Spleen (tissue), 11 donors: ENCODE results near the gene MREG. TPM values are rescaled to one million over a fixed set of nuclear protein-coding genes. Genes with fewer than 3 reads are reported as not detected.

Experiments
- DNase-seq: peaks from one replicate; pipeline ENCODE4 v3.0.0-alpha.2; 2020
- H3K27ac ChIP-seq, 8 donors: fragments of 200-600 bp; sonication (generic) in 7 of 8; 1 replicate in 4 of 8; 2 replicates in 4 of 8; pipeline versions ENCODE4 v1.5.0 to v1.8.0; 2016 to 2021; ENCODE audit warnings: inconsistent platforms in 4 of 8, mild to moderate bottlenecking in 4 of 8, moderate library complexity in 1 of 8
- H3K27me3 ChIP-seq, 7 donors: fragments of 200-600 bp; sonication (generic) in 6 of 7; replicated peaks in 1 of 7; 1 replicate in 4 of 7; 2 replicates in 3 of 7; pipeline versions ENCODE4 v1.5.0 to v1.8.0; 2016 to 2021; ENCODE audit warnings: inconsistent platforms in 3 of 7, mild to moderate bottlenecking in 1 of 7
- H3K36me3 ChIP-seq, 6 donors: fragments of 200-600 bp; sonication (generic) in 5 of 6; 1 replicate in 4 of 6; 2 replicates in 2 of 6; pipeline versions ENCODE4 v1.5.0 to v1.8.0; 2016 to 2021; ENCODE audit warnings: inconsistent platforms in 2 of 6
- H3K4me1 ChIP-seq, 6 donors: fragments of 200-600 bp; sonication (generic) in 5 of 6; 1 replicate in 3 of 6; 2 replicates in 3 of 6; pipeline versions ENCODE4 v1.5.0 to v1.8.0; 2016 to 2021; ENCODE audit warnings: inconsistent platforms in 3 of 6
- H3K4me3 ChIP-seq, 8 donors: fragments of 200-600 bp; sonication (generic) in 7 of 8; 1 replicate in 4 of 8; 2 replicates in 4 of 8; pipeline versions ENCODE4 v1.5.0 to v1.8.0; 2016 to 2021; ENCODE audit warnings: inconsistent platforms in 4 of 8, mild to moderate bottlenecking in 4 of 8, moderate library complexity in 2 of 8
- H3K9me3 ChIP-seq, 8 donors: fragments of 200-600 bp; sonication (generic) in 7 of 8; 1 replicate in 4 of 8; 2 replicates in 4 of 8; pipeline versions ENCODE4 v1.5.0 to v1.8.0; 2016 to 2021; ENCODE audit warnings: inconsistent platforms in 4 of 8
- POLR2A ChIP-seq, 3 donors: fragments of 450-650 bp; IDR thresholded peaks; one replicate each; pipeline ENCODE4 v1.5.1; 2017; ENCODE audit warnings: antibody characterized with exemption in 3 of 3, mild to moderate bottlenecking in 1 of 3
- POLR2AphosphoS5 ChIP-seq, 3 donors: sonication (generic); formaldehyde crosslinking; IDR thresholded peaks; one replicate each; pipeline ENCODE4 v1.5.1; 2017; ENCODE audit warnings: antibody characterized with exemption in 3 of 3
- WGBS, 5 donors: extraction: QIAGEN DNeasy Blood & Tissue Kit in 3 of 5; methylation state at CpG; one replicate each; pipeline versions ENCODE4 v1.1.5 to v1.1.7; 2013 to 2018; 5-methylcytosine and 5-hydroxymethylcytosine counted together
- intact Hi-C: fragments of 100-400 bp; cut with DNase I; formaldehyde crosslinking; loops from one replicate; pipeline ENCODE4 v1.15.0; 2023; ENCODE audit warnings: low total_unique reads
- polyA plus RNA-seq, 3 donors: library from polyadenylated mRNA; stranded (reverse); fragments of 200-250 nt; gene quantifications; one replicate each; pipeline ENCODE4 v1.2.1, GENCODE V29; 2013
- total RNA-seq, 7 donors: library from RNA; depleted of rRNA in 3 of 7; stranded (reverse); fragments of >200 nt in 3 of 7; fragmentation: NEBNext Ultra II Directional in 4 of 7; extraction: Animal tissue kit (Norgen Biotek cat#: 25700) in 4 of 7; gene quantifications; one replicate each; pipeline versions ENCODE4 v1.1.0 to v1.2.1, GENCODE V29; 2016 to 2021
- TF ChIP-seq, protein P1 (sequence below), 11 experiments: fragments of 200-600 bp in 7 of 11; fragments of 450-650 bp in 4 of 11; sonication (generic) in 4 of 11; IDR thresholded peaks in 8 of 11; conservative IDR thresholded peaks in 3 of 11; 1 replicate in 7 of 11; 2 replicates in 4 of 11; pipeline versions ENCODE4 v1.4.0 to v1.8.0; 2016 to 2021; ENCODE audit warnings: antibody characterized with exemption in 11 of 11, inconsistent platforms in 4 of 11, mild to moderate bottlenecking in 1 of 11
- donor health status: healthy with polysubstance abuse.
- donor health status: DM: no; HTN: no; CAD: no; lungs with moderate emphysema.
- donor health status: DM: no; HTN: no; CAD: no.
- donor health status: Bipolar disorder and iron deficiency.
- donor health status: healthy.
- donor health status: DM: no; HTN: no; CAD: no.
- donor health status: DM: yes; HTN: yes; CAD: no.

Gene MREG
- total and polyA plus RNA-seq, 10 donors, result 4.5 to 8.3 (median 6.6) TPM

DNA sequence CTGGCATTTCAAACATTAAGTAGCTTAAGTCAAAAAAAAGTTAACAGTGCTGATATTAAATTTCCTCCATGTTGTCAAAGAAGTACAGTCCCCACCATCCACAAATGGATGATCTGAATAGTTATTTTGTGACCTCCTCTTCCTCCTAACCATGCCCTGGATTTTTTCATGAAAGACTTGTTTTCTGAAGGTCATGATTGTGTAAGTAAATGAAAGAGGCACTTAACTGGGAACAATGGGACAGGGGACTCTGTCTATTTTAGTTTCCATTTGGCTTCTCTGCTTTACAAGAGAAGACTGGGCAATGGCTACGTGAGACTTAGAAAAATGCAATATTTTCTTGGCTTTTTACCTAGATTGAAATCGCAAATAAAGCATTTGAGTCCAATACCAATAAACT is 36.1 kb upstream of the MREG start:
- Histone ChIP-seq H3K27me3 (no peaks in the 10 kb centered on the region), H3K4me3 (no peak overlapping the region), H3K4me1 (no peaks in the 10 kb centered on the region), H3K27ac (no peak overlapping the region), H3K36me3 (peaks cover 0 to 75% (median 5%) of the 10 kb centered on the region in 6 donors), H3K9me3 (no peaks in the 10 kb centered on the region)
- intact Hi-C loops, result no loop called here
- WGBS, 5 donors, result 79 to 91% (median 86%) methylated on average over 2 of the region's 2 CpGs
- TF ChIP-seq POLR2AphosphoS5 (IDR thresholded peaks at IDR 0.05), result no peak
- no peak for TF ChIP-seq POLR2A (IDR thresholded peaks at IDR 0.05)
- TF ChIP-seq, protein P1, sequence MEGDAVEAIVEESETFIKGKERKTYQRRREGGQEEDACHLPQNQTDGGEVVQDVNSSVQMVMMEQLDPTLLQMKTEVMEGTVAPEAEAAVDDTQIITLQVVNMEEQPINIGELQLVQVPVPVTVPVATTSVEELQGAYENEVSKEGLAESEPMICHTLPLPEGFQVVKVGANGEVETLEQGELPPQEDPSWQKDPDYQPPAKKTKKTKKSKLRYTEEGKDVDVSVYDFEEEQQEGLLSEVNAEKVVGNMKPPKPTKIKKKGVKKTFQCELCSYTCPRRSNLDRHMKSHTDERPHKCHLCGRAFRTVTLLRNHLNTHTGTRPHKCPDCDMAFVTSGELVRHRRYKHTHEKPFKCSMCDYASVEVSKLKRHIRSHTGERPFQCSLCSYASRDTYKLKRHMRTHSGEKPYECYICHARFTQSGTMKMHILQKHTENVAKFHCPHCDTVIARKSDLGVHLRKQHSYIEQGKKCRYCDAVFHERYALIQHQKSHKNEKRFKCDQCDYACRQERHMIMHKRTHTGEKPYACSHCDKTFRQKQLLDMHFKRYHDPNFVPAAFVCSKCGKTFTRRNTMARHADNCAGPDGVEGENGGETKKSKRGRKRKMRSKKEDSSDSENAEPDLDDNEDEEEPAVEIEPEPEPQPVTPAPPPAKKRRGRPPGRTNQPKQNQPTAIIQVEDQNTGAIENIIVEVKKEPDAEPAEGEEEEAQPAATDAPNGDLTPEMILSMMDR (IDR thresholded peaks at IDR 0.05 in 8 of 11, conservative IDR thresholded peaks at IDR 0.05 in 3 of 11), result no peak
- no peak for DNase-seq

DNA sequence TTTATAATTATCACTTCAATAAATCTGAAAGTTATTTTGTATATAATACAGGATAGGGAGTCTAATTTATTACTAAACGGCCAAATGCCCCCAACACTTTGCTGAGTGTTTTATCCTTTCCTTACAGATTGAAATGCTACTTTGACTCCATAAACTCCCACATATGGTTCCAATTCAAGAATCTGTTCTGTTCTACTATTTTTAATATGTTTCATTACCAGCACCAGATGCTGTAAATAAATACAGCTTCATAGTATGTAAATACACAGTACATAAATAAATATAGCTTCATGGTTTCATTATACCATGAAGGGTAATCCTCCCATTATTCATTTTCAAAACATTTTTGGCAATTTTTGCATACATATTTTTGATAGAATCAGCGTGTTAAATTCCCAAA is 34.0 kb upstream of the MREG start:
- no peak for DNase-seq
- 87 to 97% (median 91%) methylated on average over 2 of the region's 2 CpGs for WGBS, 5 donors
- intact Hi-C loops, result no loop called here
- H3K9me3 ChIP-seq, result no peaks in the 10 kb centered on the region
- no peak overlapping the region for H3K4me3 ChIP-seq
- no peaks in the 10 kb centered on the region for H3K27me3 ChIP-seq
- no peak for TF ChIP-seq POLR2AphosphoS5 (IDR thresholded peaks at IDR 0.05)
- no peaks in the 10 kb centered on the region for H3K4me1 ChIP-seq
- H3K27ac ChIP-seq, result no peak overlapping the region
- peaks cover 0 to 95% (median 10%) of the 10 kb centered on the region in 6 donors for H3K36me3 ChIP-seq

DNA sequence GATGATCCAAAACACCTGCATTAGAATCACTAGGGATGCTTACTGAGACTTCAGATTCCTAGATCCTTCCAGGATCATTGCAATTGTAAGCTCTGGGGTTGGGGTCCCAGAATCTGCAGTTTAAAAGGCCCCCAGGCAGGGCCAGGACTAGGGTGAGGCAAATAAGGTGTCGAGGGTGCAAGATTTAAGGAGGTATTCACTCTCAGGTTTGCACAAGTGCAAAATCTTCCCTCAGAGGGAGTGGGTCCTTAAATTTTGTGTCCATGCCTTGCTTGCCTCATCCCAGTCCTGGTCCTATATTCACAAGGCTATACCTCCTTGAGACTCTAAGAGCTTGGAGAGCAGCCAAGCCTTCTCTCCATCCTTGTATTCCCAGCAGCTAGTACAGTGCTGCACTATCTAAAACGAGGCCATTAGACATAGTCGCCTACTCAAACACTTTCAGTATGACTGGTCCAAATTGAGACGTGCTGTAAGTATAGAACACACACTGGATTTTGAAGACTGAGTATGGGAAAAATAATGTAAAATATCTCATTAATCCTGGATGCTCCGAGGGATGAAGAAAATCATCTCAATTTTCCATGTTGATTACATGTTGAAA is 31.6 kb upstream of the MREG start:
- no peaks in the 10 kb centered on the region for H3K27me3 ChIP-seq
- DNase-seq, result no peak
- H3K36me3 ChIP-seq, result peaks cover 0 to 98% (median 15%) of the 10 kb centered on the region in 6 donors
- H3K9me3 ChIP-seq, result no peaks in the 10 kb centered on the region
- no peak overlapping the region for H3K27ac ChIP-seq
- no peak for TF ChIP-seq POLR2A (IDR thresholded peaks at IDR 0.05)
- TF ChIP-seq, protein P1 (IDR thresholded peaks at IDR 0.05 in 8 of 11, conservative IDR thresholded peaks at IDR 0.05 in 3 of 11), result no peak
- no peak for TF ChIP-seq POLR2AphosphoS5 (IDR thresholded peaks at IDR 0.05)
- WGBS, 5 donors, result 58 to 75% (median 70%) methylated on average over 5 of the region's 5 CpGs
- intact Hi-C loops, result no loop called here
- no peak overlapping the region for H3K4me3 ChIP-seq
- no peaks in the 10 kb centered on the region for H3K4me1 ChIP-seq

DNA sequence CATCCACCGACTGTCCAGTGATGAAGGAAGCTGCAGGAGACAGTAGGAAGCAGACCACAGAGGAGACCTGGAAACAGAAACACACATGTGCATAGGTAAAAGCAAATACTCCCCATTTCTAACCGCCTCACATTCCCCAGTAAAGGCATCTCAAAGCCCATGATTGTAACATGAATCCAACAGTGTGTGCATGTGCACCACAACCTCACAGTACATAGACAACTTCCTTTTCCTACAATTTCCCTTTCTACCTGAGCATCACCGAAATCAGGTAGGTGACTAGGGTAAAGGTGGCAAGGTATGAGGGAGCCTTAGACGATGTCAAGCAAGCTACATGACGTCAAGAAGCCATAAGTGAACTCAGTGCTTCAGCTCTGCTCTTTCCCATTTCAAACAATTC is 30.6 kb upstream of the MREG start:
- peaks cover 0 to 98% (median 19%) of the 10 kb centered on the region in 6 donors for H3K36me3 ChIP-seq

More for the DNA sequence above, 30.6 kb upstream of the MREG start:
- no peak for DNase-seq
- TF ChIP-seq POLR2A (IDR thresholded peaks at IDR 0.05) (no peak), POLR2AphosphoS5 (IDR thresholded peaks at IDR 0.05) (no peak)
- TF ChIP-seq, protein P1 (IDR thresholded peaks at IDR 0.05 in 8 of 11, conservative IDR thresholded peaks at IDR 0.05 in 3 of 11), result no peak
- no peak overlapping the region for H3K4me3 ChIP-seq
- H3K27me3 ChIP-seq, result no peaks in the 10 kb centered on the region
- no peaks in the 10 kb centered on the region for H3K9me3 ChIP-seq
- no peak overlapping the region for H3K27ac ChIP-seq
- H3K4me1 ChIP-seq, result no peaks in the 10 kb centered on the region
- intact Hi-C loops, result no loop called here
- WGBS, 5 donors, result 94 to 100% (median 96%) methylated on average over 5 of the region's 5 CpGs
